B cell (primary cell): ENCODE measurements around the gene SYNJ2. TPM values are rescaled to one million over a fixed set of nuclear protein-coding genes. Genes with fewer than 3 reads are reported as not detected.

Source experiments
- ATAC-seq: fragments of 200-7000 bp; cut with Tn5 transposase; one replicate; pipeline ENCODE4 v1.10.0; 2021; ENCODE audit warnings: low read depth, mild to moderate bottlenecking, moderate number of reproducible peaks, moderate library complexity
- CTCF ChIA-PET: fragments of 350-600 bp; sonication (Branson Sonifier 250); formaldehyde crosslinking; loops from one replicate; lab custom pipeline; 2021; ENCODE audit warnings: antibody characterized with exemption, inconsistent platforms; lab: Charles Lee
- POLR2A ChIA-PET: fragments of 350-600 bp; sonication (Branson Sonifier 250); formaldehyde crosslinking; loops from one replicate; lab custom pipeline; 2021; ENCODE audit warnings: antibody characterized with exemption; lab: Charles Lee
- DNase-seq: peaks from one replicate; pipeline ENCODE4 v3.0.0; 2013
- H2AFZ ChIP-seq: 2 replicates; pipeline ENCODE4 v1.6.1; 2012; ENCODE audit warnings: mild to moderate bottlenecking, low read depth, low read length; ENCODE audit not compliant: insufficient read depth, poor library complexity, severe bottlenecking
- H3K27ac ChIP-seq, 2 donors: 1 replicate in 1 of 2; 2 replicates in 1 of 2; pipeline ENCODE4 v1.5.1; 2012 to 2013; ENCODE audit warnings: low read length in 2 of 2, mild to moderate bottlenecking in 2 of 2, moderate library complexity in 1 of 2
- H3K27me3 ChIP-seq, 4 experiments: fragments of 200-600 bp in 1 of 4; sonication (generic) in 1 of 4; replicated peaks in 1 of 4; 1 replicate in 2 of 4; 2 replicates in 2 of 4; pipeline versions ENCODE4 v1.6.1 to v1.7.0; 2013 to 2016; ENCODE audit warnings: low read length in 3 of 4, mild to moderate bottlenecking in 2 of 4, mixed read lengths in 1 of 4, moderate library complexity in 1 of 4; ENCODE audit not compliant: insufficient read depth in 4 of 4, control insufficient read depth in 3 of 4; ENCODE audit errors: control extremely low read depth in 1 of 4
- H3K36me3 ChIP-seq, 2 experiments: replicated peaks in 1 of 2; 1 replicate in 1 of 2; 2 replicates in 1 of 2; pipeline versions ENCODE4 v1.6.1 to v1.7.1; 2013; ENCODE audit warnings: low read length in 1 of 2; ENCODE audit not compliant: insufficient read depth in 2 of 2, control insufficient read depth in 1 of 2; ENCODE audit errors: control extremely low read depth in 1 of 2, extremely low read depth in 1 of 2
- H3K4me1 ChIP-seq, 2 donors: fragments of 200-600 bp in 1 of 2; sonication (generic) in 1 of 2; 1 replicate in 1 of 2; 2 replicates in 1 of 2; pipeline versions ENCODE4 v1.5.1 to v1.6.1; 2013 to 2017; ENCODE audit warnings: low read length in 2 of 2; ENCODE audit not compliant: control insufficient read depth in 2 of 2, insufficient read depth in 2 of 2
- H3K4me2 ChIP-seq: replicated peaks from 2 replicates; pipeline ENCODE3; 2012; ENCODE audit warnings: mild to moderate bottlenecking, low read depth, low read length; ENCODE audit not compliant: poor library complexity, severe bottlenecking
- H3K4me3 ChIP-seq, 5 experiments: fragments of 200-600 bp in 1 of 5; sonication (generic) in 1 of 5; 1 replicate in 3 of 5; 2 replicates in 2 of 5; pipeline versions ENCODE4 v1.5.1 to v1.7.0; 2011 to 2016; ENCODE audit warnings: low read length in 4 of 5, mild to moderate bottlenecking in 4 of 5, low read depth in 2 of 5, control low read depth in 1 of 5, moderate library complexity in 1 of 5; ENCODE audit not compliant: insufficient read depth in 1 of 5; ENCODE audit errors: control extremely low read depth in 1 of 5, extremely low read depth in 1 of 5
- H3K79me2 ChIP-seq: fragments of 200-600 bp; sonication (generic); one replicate; pipeline ENCODE4 v1.6.0; 2016; ENCODE audit warnings: low read length; ENCODE audit not compliant: control insufficient read depth, insufficient read depth
- H3K9ac ChIP-seq: fragments of 200-600 bp; sonication (generic); 2 replicates; pipeline ENCODE4 v1.6.1; 2017; ENCODE audit warnings: mild to moderate bottlenecking, low read length, moderate library complexity
- H3K9me3 ChIP-seq, 3 donors: one replicate each; pipeline versions ENCODE4 v1.6.1 to v1.7.1; 2013; ENCODE audit warnings: low read length in 2 of 3; ENCODE audit not compliant: control insufficient read depth in 2 of 3, insufficient read depth in 1 of 3; ENCODE audit errors: control extremely low read depth in 1 of 3
- H4K20me1 ChIP-seq: 2 replicates; pipeline ENCODE4 v1.6.0; 2012; ENCODE audit warnings: mild to moderate bottlenecking, low read length; ENCODE audit not compliant: insufficient read depth, control insufficient read depth, poor library complexity, severe bottlenecking
- H3K27ac Mint-ChIP-seq: one replicate; pipeline ENCODE4 v1.8.0; 2021; ENCODE audit warnings: mixed read lengths
- H3K27me3 Mint-ChIP-seq: one replicate; pipeline ENCODE4 v1.8.0; 2021; ENCODE audit warnings: mixed read lengths
- H3K4me1 Mint-ChIP-seq: one replicate; pipeline ENCODE4 v1.8.0; 2021; ENCODE audit warnings: mixed read lengths
- H3K4me3 Mint-ChIP-seq: one replicate; pipeline ENCODE4 v1.8.0; 2021; ENCODE audit warnings: mixed read lengths
- H3K9me3 Mint-ChIP-seq: one replicate; pipeline ENCODE4 v1.8.0; 2022; ENCODE audit warnings: mixed read lengths; ENCODE audit not compliant: insufficient read depth
- CTCF ChIP-seq: fragments of 200-600 bp; IDR thresholded peaks from one replicate; pipeline ENCODE4 v1.8.0; 2022; ENCODE audit warnings: antibody characterized with exemption, mild to moderate bottlenecking
- EZH2 ChIP-seq: IDR thresholded peaks from 2 replicates; pipeline ENCODE4 v1.6.1; 2012; ENCODE audit warnings: borderline replicate concordance, low read depth, mild to moderate bottlenecking, moderate library complexity, low read length; ENCODE audit not compliant: insufficient read depth, poor library complexity, severe bottlenecking
- WGBS: methylation state at CpG from one replicate; pipeline ENCODE4 v1.1.5; 2013; ENCODE audit warnings: missing lambda C conversion rate; ENCODE audit not compliant: insufficient coverage; 5-methylcytosine and 5-hydroxymethylcytosine counted together
- intact Hi-C: fragments of 100-400 bp; cut with micrococcal nuclease; formaldehyde crosslinking; loops from one replicate; pipeline ENCODE4 v1.10.0; 2022
- polyA plus RNA-seq: library from polyadenylated mRNA; depleted of rRNA; stranded (reverse); fragments of >200 nt; gene quantifications from 2 replicates; pipeline ENCODE4 v1.2.3, GENCODE V29; 2012
- total RNA-seq, 2 donors: library from RNA; stranded (reverse); fragments of 120-200 nt in 1 of 2; gene quantifications; 1 replicate in 1 of 2; 2 replicates in 1 of 2; pipeline versions ENCODE4 v1.2.3 to v1.2.4, GENCODE V29; 2013 to 2022

The SYNJ2 gene
- total and polyA plus RNA-seq, 2 donors (not counting 1 experiment from before 2014, with no cell fraction given): 5.2 to 11.4 TPM

GRCh38 chr6:158072083-158072721 is 90.5 kb downstream of the SYNJ2 start:
- Mint-ChIP-seq H3K27me3 (no peaks in the 10 kb centered on the region), H3K4me3 (no peak overlapping the region), H3K4me1 (peaks cover 2% of the 10 kb centered on the region), H3K9me3 (no peaks in the 10 kb centered on the region), H3K27ac (peak overlapping the region; percentile 22)
- H3K4me3 ChIP-seq: no peak overlapping the region
- H2AFZ ChIP-seq: peak overlapping the region; percentile 57
- H3K9ac ChIP-seq: no peak overlapping the region
- H3K27me3 ChIP-seq: no peaks in the 10 kb centered on the region
- CTCF ChIA-PET: interaction anchor here (0.6 to 3.7 kb wide), 29 partner anchors 8 to 757 kb away, joined by 3 to 27 read pairs (median 5); partner anchors contain the start of gene SYNJ2
- H3K4me2 ChIP-seq: no peak overlapping the region
- no peaks in the 10 kb centered on the region for H3K79me2 ChIP-seq
- no peaks in the 10 kb centered on the region for H3K9me3 ChIP-seq
- POLR2A ChIA-PET: interaction anchor here (0.7 kb wide), 1 partner anchor 119 kb away, joined by 4 read pairs; no protein-coding TSS in a partner anchor
- intact Hi-C loops: loop anchor here (1.0 to 5.0 kb wide), 5 partner anchors 45 to 315 kb away; partner anchors contain the start of gene SYNJ2
- ATAC-seq (peak; percentile 63), DNase-seq (peak; percentile 71)
- H3K27ac ChIP-seq: no peak overlapping the region
- WGBS: 18% methylated on average over 15 of the region's 16 CpGs
- H3K36me3 ChIP-seq: peaks cover 3 to 10% of the 10 kb centered on the region in 2 experiments
- TF ChIP-seq CTCF: peak; percentile 85
- TF ChIP-seq EZH2: no peak
- peaks cover 0 to 5% of the 10 kb centered on the region in 2 donors for H3K4me1 ChIP-seq
- H4K20me1 ChIP-seq: no peaks in the 10 kb centered on the region

DNA sequence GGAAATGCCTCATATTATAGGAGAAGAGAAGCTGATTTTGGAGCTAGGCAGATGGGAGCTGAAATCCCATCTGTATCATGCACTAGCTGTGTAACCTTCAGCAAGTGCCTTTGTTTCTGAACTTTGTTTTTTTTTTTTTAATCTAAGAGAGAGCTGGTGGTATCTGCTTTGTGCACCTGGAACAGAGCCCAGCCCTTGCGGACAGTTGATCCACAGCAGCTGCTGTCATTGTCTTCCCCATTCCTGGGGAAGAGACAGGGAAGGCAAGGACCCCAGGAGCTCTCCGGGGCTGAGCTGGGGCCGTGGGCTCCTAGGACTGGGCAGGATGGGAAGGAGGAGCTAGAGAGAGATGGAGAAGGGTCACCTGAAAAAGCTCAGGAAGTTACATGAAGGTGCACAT is 92.1 kb downstream of the SYNJ2 start:
- intact Hi-C loops: loop anchor here (2.0 to 5.0 kb wide), 4 partner anchors 46 to 317 kb away; no protein-coding TSS in a partner anchor
- ATAC-seq (no peak), DNase-seq (no peak)
- H3K9ac ChIP-seq: no peak overlapping the region
- H3K4me2 ChIP-seq: no peak overlapping the region
- Mint-ChIP-seq H3K4me3 (no peak overlapping the region), H3K4me1 (peaks cover 2% of the 10 kb centered on the region), H3K9me3 (no peaks in the 10 kb centered on the region), H3K27ac (no peak overlapping the region), H3K27me3 (no peaks in the 10 kb centered on the region)
- peaks cover 3 to 16% of the 10 kb centered on the region in 2 experiments for H3K36me3 ChIP-seq
- no peaks in the 10 kb centered on the region for H3K27me3 ChIP-seq
- H3K4me1 ChIP-seq: peaks cover 0 to 5% of the 10 kb centered on the region in 2 donors
- WGBS: 96% methylated on average over 3 of the region's 3 CpGs
- no peak overlapping the region for H3K4me3 ChIP-seq
- CTCF ChIA-PET: interaction anchor here (0.7 to 3.7 kb wide), 13 partner anchors 9 to 759 kb away, joined by 3 to 27 read pairs (median 4); partner anchors contain the start of gene SYNJ2
- POLR2A ChIA-PET: interaction anchor here (0.7 kb wide), 1 partner anchor 318 kb away, joined by 3 read pairs; no protein-coding TSS in a partner anchor
- TF ChIP-seq EZH2 (no peak), CTCF (no peak)
- no peak overlapping the region for H3K27ac ChIP-seq
- H3K79me2 ChIP-seq: no peaks in the 10 kb centered on the region
- H4K20me1 ChIP-seq: no peaks in the 10 kb centered on the region
- H2AFZ ChIP-seq: no peak overlapping the region
- H3K9me3 ChIP-seq: no peaks in the 10 kb centered on the region
